Effector CD4-positive, alpha-beta T cell (primary cell): ENCODE measurements around the gene SVOP.
A peak's percentile ranks its signal among the peaks of the same experiment; 100 is the strongest.

ENCODE experiments used
- DNase-seq: peaks from one replicate; pipeline ENCODE4 v3.0.0-alpha.2; 2020

Gene SVOP

GRCh38 chr12:108972358-108972757 lies 48.5 kb downstream of the SVOP start:
- no peak for DNase-seq

DNA sequence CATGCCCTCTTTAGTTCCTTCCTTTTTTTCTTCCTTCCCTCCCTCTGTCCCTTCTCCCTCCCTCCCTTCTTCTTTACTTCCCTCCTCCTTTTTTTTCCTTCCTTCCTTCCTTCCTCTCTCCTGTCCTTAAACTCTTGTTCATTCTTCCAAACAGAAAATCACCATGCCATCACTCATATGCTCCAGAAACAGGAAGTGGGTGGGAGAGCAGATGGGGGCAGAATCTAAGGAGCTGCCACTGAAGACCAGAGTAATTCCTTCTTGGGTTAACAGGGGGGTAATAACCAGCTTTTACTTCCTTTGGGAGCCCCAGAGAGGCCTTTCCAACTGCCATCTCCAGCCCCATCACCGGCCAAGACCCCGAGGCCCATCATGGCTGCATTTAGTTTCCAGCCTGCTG lies 51.2 kb downstream of the SVOP start:
- DNase-seq: no peak

GRCh38 chr12:108967869-108968540 lies 52.9 kb downstream of the SVOP start:
- DNase-seq: no peak

DNA sequence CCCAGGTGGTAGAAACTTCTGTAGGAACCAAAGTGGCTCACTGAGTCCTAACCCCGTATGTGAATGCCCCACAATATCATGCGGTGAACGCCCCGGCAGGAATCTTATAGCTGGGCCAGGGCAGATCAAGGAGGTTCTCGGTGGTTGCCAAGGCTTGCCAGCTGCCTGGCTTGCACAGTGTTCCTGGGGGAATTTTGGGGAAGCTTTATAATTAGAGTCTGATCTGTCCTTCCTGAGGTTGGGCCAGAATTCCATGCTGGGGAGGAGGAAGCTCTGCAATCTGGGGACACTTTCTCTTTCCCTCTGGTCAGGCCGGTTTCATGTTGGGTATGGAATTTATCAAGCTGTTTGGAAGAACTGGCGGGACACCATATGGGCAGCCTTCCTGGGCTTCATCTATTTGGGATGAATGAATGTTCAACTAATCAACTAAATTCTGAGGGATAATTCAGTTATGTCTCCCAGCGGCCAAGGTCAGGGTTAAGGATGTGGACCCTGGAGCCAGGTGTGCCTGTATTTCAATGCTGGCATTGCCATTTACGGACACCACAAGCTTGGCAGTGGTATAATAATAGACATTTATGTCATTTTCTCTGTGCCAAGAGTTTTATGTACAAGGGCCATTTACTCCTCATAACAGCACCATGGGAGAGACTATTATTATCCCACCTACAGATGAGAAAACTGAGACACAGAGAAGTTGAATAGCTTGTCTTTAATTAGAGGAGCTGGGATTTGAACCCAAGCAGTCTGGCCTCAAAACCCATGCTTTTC lies 54.3 kb downstream of the SVOP start:
- no peak for DNase-seq

- DNase-seq: no peak
Observed at GRCh38 chr12:108965886-108966285, 55.0 kb downstream of the SVOP start.

DNA sequence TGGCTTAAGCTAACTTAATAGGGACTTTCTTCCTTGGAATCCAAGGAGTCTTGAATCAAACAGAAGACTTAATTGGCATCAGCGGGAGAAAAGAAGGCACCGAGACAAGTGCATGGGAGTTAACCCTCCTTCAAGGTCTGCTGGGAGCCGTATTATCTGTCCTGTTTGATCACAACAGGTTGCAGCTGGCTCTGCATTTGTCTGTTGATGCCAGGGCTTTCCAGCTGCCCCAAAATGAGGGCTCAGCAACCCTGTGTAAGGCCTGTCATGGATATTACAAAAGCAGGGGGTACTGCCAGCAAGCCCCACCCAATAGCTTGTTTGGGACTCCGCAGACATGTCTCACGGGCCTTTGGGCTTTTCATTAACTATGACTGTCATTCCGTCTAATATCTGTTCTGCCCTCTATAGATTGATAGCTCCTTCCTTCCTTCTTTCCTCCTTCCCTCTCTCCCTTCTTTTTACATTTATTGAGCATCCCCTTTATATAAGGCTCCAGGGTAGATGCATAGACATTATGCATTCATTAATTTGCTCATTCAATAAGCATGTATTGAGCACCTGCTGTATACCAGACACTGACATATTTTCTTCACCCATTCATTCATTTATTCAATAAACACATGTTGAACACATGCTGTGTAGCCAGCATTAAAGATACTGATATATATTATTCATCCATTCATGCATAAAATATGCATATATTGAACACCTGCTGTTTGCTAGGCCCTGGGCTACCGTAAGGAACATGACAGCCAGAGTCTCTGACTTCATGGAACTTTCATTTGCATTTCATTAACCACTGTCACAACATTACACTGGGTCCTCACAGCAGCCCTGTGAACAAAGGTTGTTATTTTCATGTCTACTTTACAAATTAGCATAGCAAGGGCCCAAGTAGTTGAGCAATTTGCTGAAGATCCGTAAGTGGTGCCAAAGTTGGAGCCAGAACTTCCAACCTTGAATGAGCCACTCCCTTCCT lies 56.2 kb downstream of the SVOP start:
- DNase-seq: no peak

GRCh38 chr12:108962256-108962655 lies 58.6 kb downstream of the SVOP start:
- no peak for DNase-seq

DNA sequence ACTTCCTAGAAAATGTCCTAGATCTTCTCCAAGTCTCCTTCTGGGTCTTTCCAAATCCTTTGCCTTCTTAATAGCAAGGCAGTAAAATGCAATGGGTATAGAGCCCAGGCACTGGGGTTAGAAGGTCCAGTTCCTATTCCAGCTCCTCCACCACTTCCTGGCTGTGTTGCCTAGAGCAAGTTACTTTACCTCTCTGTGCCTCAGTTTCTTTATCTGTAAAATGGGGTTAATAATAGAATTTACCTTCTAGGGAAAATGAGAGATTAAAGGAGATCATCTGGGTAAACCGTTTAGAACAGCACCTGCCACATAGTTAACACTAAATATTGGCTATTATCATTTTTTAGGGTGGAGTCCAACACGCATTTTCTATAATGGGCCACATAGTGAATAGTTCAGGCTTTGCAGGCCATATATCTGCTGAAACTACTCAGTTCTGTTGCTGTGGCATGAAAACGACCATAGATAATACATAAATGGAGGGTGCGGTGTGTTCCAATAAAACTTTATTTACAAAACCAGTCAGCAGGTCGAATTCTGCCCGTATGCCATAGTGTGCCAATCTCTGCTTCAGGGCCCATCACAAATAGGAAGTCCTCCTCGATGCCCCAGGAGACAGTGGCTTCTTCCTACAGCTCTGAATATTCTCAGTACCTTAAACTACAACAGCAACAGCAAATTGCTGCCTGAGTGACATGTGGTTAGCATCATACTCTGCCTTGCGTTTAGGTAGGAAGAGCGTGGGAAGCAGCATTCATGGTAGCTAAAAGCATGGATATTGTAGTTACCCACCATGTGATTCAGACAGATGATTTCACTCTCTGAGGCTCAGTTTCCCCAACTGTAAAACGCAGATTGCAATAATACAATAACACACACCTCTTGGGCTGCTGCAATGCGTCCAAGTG lies 60.9 kb downstream of the SVOP start:
- DNase-seq: no peak

- no peak for DNase-seq
Observed at GRCh38 chr12:108955225-108955835, 65.5 kb downstream of the SVOP start.

DNA sequence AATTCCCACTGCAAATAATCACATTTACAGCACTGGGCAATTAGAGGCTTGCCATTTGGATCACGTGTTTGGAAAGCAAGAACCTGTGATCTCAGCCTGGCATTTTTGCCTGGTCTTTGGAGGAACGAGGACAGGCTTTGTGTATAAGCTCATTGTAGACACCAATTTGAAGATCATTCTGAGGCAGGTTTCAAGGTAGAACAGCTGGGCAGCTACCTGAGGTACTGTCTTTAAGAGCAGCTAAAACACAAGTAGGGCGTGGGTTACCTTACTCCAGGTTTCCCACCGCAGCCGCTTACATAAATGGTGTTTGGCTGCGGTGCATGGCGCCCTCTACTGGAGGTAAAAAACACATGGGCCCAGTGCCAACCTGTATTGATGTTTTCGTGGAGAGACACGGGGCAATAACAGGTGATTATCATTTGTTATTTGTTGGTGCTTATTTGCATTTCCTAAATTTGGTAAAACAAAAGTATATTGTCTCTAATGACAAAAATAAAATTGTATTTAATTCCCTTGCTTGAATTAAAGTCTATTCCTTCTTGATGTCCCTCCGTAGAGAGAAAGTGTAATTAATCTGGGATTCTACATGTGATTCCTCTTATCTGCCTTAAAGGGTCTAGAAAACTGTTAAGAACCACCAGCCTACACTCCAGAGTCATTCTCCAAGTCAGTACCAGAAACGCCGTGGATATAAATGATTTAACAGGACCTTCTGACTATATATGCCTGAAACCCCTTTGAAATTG lies 69.7 kb downstream of the SVOP start:
- peak; percentile 47 for DNase-seq

GRCh38 chr12:108949976-108950375 lies 70.9 kb downstream of the SVOP start:
- DNase-seq: no peak

DNA sequence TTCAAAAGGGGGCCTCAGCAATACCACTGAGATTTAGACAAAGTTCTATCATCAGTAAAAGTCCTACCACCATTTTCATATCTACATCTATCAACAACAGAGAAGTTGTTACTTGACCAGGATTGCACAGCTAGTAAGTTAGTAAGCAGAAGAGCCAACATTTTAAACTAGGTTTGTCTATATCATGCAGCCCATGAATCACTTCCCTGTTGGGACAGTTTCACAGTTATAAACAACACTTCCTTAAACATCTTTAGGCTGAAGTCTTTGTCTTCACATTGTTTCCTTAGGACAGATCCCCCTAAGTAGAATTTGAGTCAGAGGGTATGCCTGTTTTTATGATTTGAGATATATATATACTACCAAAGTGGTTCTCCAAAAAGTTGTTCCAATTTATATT lies 72.5 kb downstream of the SVOP start:
- no peak for DNase-seq

GRCh38 chr12:108947097-108947496 lies 73.8 kb downstream of the SVOP start:
- no peak for DNase-seq

DNA sequence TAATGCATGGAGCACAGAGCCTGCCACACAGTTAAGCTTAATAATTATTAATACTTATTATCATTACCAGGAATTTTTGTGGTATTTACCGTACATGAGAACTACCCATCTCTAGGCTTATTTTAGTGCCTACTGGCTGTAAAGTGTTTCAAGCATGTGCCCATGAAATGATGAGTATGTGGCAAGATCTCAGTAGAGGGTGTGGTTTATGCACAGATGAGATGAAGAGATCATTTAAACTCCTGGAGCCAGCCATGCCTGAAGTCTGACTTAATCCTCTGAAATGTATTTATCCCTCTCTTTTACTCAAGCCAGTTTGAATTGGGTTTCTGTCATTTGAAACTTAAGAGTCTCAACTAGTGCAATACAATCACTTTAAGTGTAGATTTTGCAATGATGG lies 80.7 kb downstream of the SVOP start:
- no peak for DNase-seq

DNA sequence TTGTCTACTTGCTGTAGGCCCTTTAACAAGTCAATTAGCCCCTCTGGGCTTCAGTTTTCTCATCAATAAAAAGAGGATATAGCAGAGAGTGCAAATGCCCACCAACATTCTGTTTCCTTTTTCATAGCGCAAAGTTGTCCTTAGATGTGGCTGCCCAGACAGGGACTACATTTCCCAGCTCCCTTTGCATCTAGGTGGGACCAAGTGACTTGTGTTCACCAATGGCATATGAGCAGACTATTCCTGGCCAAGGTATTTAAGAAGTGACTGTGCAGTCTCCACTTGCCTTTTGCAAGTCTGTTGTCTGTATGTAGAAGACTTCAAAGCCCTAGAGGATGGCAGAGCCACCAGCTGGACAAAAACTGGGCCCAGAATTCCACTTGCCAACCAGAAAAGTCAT lies 81.3 kb downstream of the SVOP start:
- DNase-seq: no peak

GRCh38 chr12:108938247-108938924 lies 82.5 kb downstream of the SVOP start:
- DNase-seq: no peak

GRCh38 chr12:108935159-108935763 lies 85.6 kb downstream of the SVOP start:
- DNase-seq: no peak

DNA sequence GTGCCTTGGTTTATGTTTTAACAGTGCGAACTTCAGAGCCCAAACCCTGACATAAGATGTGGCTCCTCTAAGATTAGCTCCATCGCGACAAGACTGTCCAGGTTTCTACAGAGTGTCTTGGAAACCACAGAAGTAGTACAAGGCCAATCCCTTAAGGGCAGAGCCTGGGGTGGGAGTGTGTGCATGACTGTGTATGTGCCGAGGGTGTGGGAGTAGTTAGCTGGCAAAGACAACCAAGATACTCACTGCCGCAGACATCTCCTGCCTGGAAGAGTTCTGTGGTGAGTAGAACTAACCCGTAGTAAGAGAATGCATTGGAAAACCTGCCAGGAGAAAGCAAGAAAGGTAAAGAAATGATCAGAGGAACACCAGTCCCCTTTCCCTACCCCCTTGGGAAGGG lies 86.9 kb downstream of the SVOP start:
- no peak for DNase-seq

GRCh38 chr12:108930756-108931155 lies 90.1 kb downstream of the SVOP start:
- DNase-seq: no peak

- no peak for DNase-seq
Observed at GRCh38 chr12:108930155-108930554, 90.7 kb downstream of the SVOP start.
